CD14-positive monocyte (primary cell): ENCODE data around the gene SRCIN1. TPM values are rescaled to one million over a fixed set of nuclear protein-coding genes. Genes with fewer than 3 reads are reported as not detected.
A peak's percentile ranks its signal among the peaks of the same experiment; 100 is the strongest.

ENCODE experiments used
- DNase-seq, 3 donors: peaks; one replicate each; pipeline ENCODE4 v3.0.0-alpha.2; 2011 to 2022
- H2AFZ ChIP-seq: 2 replicates; pipeline ENCODE4 v1.6.0; 2012; ENCODE audit warnings: mild to moderate bottlenecking, low read depth, low read length, inconsistent platforms; ENCODE audit not compliant: insufficient read depth, poor library complexity, severe bottlenecking
- H3K27ac ChIP-seq, 2 donors: 1 replicate in 1 of 2; 2 replicates in 1 of 2; pipeline ENCODE4 v1.5.1; 2012 to 2013; ENCODE audit warnings: low read length in 2 of 2, control low read depth in 1 of 2, inconsistent platforms in 1 of 2, low read depth in 1 of 2, mild to moderate bottlenecking in 1 of 2
- H3K27me3 ChIP-seq, 2 donors: one replicate each; pipeline versions ENCODE4 v1.6.0 to v1.6.1; 2011 to 2013; ENCODE audit warnings: low read length in 2 of 2; ENCODE audit not compliant: control insufficient read depth in 2 of 2, insufficient read depth in 2 of 2
- H3K36me3 ChIP-seq, 2 donors: replicated peaks in 1 of 2; 1 replicate in 1 of 2; 2 replicates in 1 of 2; pipeline versions ENCODE4 v1.5.1 to v1.6.1; 2012 to 2013; ENCODE audit warnings: low read length in 2 of 2, control low read depth in 1 of 2, inconsistent platforms in 1 of 2, mild to moderate bottlenecking in 1 of 2; ENCODE audit not compliant: insufficient read depth in 2 of 2, control insufficient read depth in 1 of 2
- H3K4me1 ChIP-seq, 2 donors: 1 replicate in 1 of 2; 2 replicates in 1 of 2; pipeline versions ENCODE4 v1.5.1 to v1.6.1; 2012 to 2013; ENCODE audit warnings: low read length in 2 of 2, control low read depth in 1 of 2, inconsistent platforms in 1 of 2, mild to moderate bottlenecking in 1 of 2, moderate library complexity in 1 of 2; ENCODE audit not compliant: insufficient read depth in 2 of 2, control insufficient read depth in 1 of 2
- H3K4me2 ChIP-seq: replicated peaks from 2 replicates; pipeline ENCODE3; 2012; ENCODE audit warnings: low read length, moderate library complexity, mild to moderate bottlenecking; ENCODE audit not compliant: poor library complexity, severe bottlenecking; ENCODE audit errors: extremely low read depth
- H3K4me3 ChIP-seq, 3 experiments: fragments of 200-600 bp in 1 of 3; sonication (generic) in 1 of 3; replicated peaks in 1 of 3; 1 replicate in 2 of 3; 2 replicates in 1 of 3; pipeline ENCODE4 v1.5.1; 2011 to 2013; ENCODE audit warnings: low read length in 3 of 3, mild to moderate bottlenecking in 3 of 3, control low read depth in 2 of 3, low read depth in 2 of 3, inconsistent platforms in 1 of 3, moderate library complexity in 1 of 3
- H3K79me2 ChIP-seq: 2 replicates; pipeline ENCODE4 v1.6.0; 2012; ENCODE audit warnings: mild to moderate bottlenecking, control low read depth, inconsistent platforms, low read length, moderate library complexity; ENCODE audit not compliant: insufficient read depth
- H3K9ac ChIP-seq: 2 replicates; pipeline ENCODE4 v1.6.0; 2017; ENCODE audit warnings: low read length, mild to moderate bottlenecking; ENCODE audit not compliant: insufficient read depth, poor library complexity, severe bottlenecking
- H3K9me3 ChIP-seq, 2 donors: replicated peaks in 1 of 2; 1 replicate in 1 of 2; 2 replicates in 1 of 2; pipeline versions ENCODE4 v1.5.1 to v1.6.1; 2012 to 2013; ENCODE audit warnings: low read length in 2 of 2, control low read depth in 1 of 2; ENCODE audit not compliant: control insufficient read depth in 1 of 2, insufficient read depth in 1 of 2
- H4K20me1 ChIP-seq: 2 replicates; pipeline ENCODE4 v1.6.0; 2012; ENCODE audit warnings: mild to moderate bottlenecking, low read length, control low read depth, moderate library complexity; ENCODE audit not compliant: insufficient read depth
- H3K27ac Mint-ChIP-seq, 7 donors: one replicate each; pipeline ENCODE4 v1.8.0; 2020; ENCODE audit warnings: mild to moderate bottlenecking in 7 of 7, mixed read lengths in 7 of 7, moderate library complexity in 6 of 7, inconsistent platforms in 2 of 7
- H3K27me3 Mint-ChIP-seq, 3 donors: one replicate each; pipeline ENCODE4 v1.8.0; 2021 to 2022; ENCODE audit warnings: low read depth in 3 of 3, mild to moderate bottlenecking in 3 of 3, mixed read lengths in 3 of 3, moderate library complexity in 3 of 3, inconsistent platforms in 1 of 3
- H3K36me3 Mint-ChIP-seq, 2 donors: one replicate each; pipeline ENCODE4 v1.8.0; 2020; ENCODE audit warnings: mixed read lengths in 2 of 2, inconsistent platforms in 1 of 2, mild to moderate bottlenecking in 1 of 2
- H3K4me1 Mint-ChIP-seq: one replicate; pipeline ENCODE4 v1.8.0; 2020; ENCODE audit warnings: mild to moderate bottlenecking, mixed read lengths
- H3K4me3 Mint-ChIP-seq, 2 donors: one replicate each; pipeline ENCODE4 v1.8.0; 2020; ENCODE audit warnings: mild to moderate bottlenecking in 2 of 2, mixed read lengths in 2 of 2, moderate library complexity in 1 of 2
- H3K9me3 Mint-ChIP-seq, 7 donors: one replicate each; pipeline ENCODE4 v1.8.0; 2020 to 2022; ENCODE audit warnings: mixed read lengths in 7 of 7, mild to moderate bottlenecking in 6 of 7, moderate library complexity in 6 of 7, inconsistent platforms in 2 of 7
- WGBS: methylation state at CpG from one replicate; pipeline ENCODE4 v1.1.5; 2013; ENCODE audit warnings: missing lambda C conversion rate; ENCODE audit not compliant: insufficient coverage; 5-methylcytosine and 5-hydroxymethylcytosine counted together
- intact Hi-C, 2 donors: fragments of 100-400 bp; cut with micrococcal nuclease; formaldehyde crosslinking; loops; one replicate each; pipeline versions ENCODE4 v1.15.0 to v1.15.1; 2023
- polyA plus RNA-seq, 3 donors: library from polyadenylated mRNA; depleted of rRNA in 1 of 3; unstranded in 2 of 3; stranded (reverse) in 1 of 3; fragments of 300-500 nt in 2 of 3; fragments of >200 nt in 1 of 3; fragmentation: Illumina TruSeq in 2 of 3; gene quantifications; 1 replicate in 2 of 3; 2 replicates in 1 of 3; pipeline ENCODE4 v1.2.3, GENCODE V29; 2012 to 2021
- TF ChIP-seq, protein P1 (sequence below): fragments of 200-600 bp; IDR thresholded peaks from one replicate; pipeline ENCODE4 v1.8.0; 2022; ENCODE audit warnings: antibody characterized with exemption, mild to moderate bottlenecking

SRCIN1 gene
- polyA plus RNA-seq, 3 donors: 0.01 TPM; not detected in 2

DNA sequence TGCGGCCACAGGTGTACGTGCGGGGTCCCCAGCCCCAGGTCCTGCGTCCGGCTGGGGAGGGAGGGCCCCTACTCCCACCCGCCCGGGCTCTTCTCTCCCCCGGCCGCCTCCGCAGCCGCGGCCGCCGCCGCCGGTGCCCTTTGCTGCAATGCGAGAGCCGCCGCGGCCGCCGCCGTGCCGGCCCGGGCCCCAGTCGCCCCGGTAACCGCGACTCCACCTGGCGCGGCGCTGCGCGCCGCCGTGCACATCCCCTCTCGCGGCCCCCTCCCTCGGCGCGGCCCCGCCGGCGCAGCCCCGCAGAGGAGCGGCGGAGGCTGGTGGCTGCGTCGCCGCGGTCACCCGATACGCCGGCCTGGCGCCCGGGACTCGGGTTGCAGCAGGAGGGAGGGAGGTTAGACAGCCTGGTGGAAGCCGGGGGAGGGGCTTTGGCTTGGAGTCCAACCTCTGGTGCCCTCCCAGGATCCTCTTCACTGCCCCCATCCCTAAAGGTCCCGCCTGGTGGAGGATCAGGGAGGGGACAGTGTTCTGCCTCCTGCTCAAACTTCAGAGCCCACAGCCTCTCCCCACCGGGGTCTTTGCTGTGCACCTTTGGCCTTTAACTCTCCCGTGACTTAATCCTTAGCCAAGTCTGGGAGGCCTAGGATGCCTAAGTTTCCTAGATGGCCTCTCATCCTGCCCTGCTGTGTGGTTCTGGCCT, 32.9 kb downstream of the SRCIN1 start:
- Histone ChIP-seq H3K4me3 (no peak overlapping the region), H3K27me3 (peaks cover 63 to 93% of the 10 kb centered on the region in 2 donors), H4K20me1 (no peaks in the 10 kb centered on the region), H3K27ac (no peak overlapping the region), H3K9ac (no peak overlapping the region), H3K4me2 (no peak overlapping the region), H3K9me3 (peaks cover 0 to 31% of the 10 kb centered on the region in 2 donors), H3K4me1 (no peaks in the 10 kb centered on the region), H2AFZ (no peak overlapping the region), H3K79me2 (no peaks in the 10 kb centered on the region), H3K36me3 (no peaks in the 10 kb centered on the region)
- under 1% methylated on average over 33 of the region's 61 CpGs for WGBS
- Mint-ChIP-seq H3K4me1 (peaks cover 5% of the 10 kb centered on the region), H3K36me3 (peaks cover 0 to 7% of the 10 kb centered on the region in 2 donors), H3K4me3 (peak overlapping the region in 1 of 2 donors; percentile 80), H3K27me3 (peaks cover 88 to 98% (median 94%) of the 10 kb centered on the region in 3 donors), H3K9me3 (peaks cover 0 to 17% (median 8%) of the 10 kb centered on the region in 7 donors), H3K27ac (no peak overlapping the region)
- intact Hi-C loops: no loop called here
- DNase-seq: no peak
- TF ChIP-seq, protein P1, sequence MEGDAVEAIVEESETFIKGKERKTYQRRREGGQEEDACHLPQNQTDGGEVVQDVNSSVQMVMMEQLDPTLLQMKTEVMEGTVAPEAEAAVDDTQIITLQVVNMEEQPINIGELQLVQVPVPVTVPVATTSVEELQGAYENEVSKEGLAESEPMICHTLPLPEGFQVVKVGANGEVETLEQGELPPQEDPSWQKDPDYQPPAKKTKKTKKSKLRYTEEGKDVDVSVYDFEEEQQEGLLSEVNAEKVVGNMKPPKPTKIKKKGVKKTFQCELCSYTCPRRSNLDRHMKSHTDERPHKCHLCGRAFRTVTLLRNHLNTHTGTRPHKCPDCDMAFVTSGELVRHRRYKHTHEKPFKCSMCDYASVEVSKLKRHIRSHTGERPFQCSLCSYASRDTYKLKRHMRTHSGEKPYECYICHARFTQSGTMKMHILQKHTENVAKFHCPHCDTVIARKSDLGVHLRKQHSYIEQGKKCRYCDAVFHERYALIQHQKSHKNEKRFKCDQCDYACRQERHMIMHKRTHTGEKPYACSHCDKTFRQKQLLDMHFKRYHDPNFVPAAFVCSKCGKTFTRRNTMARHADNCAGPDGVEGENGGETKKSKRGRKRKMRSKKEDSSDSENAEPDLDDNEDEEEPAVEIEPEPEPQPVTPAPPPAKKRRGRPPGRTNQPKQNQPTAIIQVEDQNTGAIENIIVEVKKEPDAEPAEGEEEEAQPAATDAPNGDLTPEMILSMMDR: no peak

DNA sequence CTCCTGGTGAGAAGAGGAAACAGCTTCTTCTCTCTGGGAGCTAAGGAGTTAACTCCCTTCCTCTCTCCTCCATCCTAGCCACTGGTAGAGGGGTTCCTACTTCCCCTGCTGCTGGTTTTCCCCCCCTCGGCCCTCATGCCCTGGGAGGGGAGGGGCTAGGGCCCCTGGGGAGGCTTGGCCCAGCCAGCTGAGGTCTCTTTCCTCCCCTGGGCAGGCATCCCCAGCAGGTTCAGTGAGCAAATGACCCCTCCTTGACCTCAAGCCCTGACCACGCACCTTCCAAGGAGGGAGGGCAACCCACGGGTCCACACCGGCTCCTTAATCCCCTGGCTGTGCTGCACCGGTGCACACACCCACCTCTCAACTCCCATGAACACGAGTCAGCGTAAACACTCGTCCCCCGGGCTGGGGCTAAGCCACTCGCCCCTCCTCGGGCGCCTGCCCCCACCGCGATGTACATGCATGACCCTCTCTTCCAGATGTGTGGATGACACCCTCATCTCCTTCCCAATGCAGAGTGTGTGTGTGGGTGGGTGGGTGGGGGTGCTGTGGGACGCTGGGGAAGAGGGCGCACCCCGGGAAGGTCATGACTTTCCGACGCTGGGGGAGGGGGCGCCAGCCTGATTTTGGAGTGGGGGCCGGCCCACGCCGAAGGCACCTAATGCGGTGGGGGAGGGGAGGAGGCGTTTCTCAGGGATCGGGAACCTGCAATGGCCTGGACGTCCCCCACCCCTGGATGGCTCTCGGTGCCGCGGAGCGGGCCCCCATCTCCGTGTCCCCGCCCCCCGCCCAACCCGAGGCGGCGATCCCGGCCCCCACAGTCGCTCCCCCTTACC, 33.7 kb downstream of the SRCIN1 start:
- Mint-ChIP-seq H3K36me3 (peaks cover 0 to 7% of the 10 kb centered on the region in 2 donors), H3K4me3 (peak overlapping the region in 1 of 2 donors; percentile 81), H3K9me3 (peaks cover 0 to 15% (median 8%) of the 10 kb centered on the region in 7 donors), H3K27me3 (peaks cover 81 to 98% (median 93%) of the 10 kb centered on the region in 3 donors), H3K27ac (no peak overlapping the region), H3K4me1 (peaks cover 5% of the 10 kb centered on the region)
- intact Hi-C loops: no loop called here
- no peak for DNase-seq
- no peaks in the 10 kb centered on the region for H3K79me2 ChIP-seq
- H4K20me1 ChIP-seq: no peaks in the 10 kb centered on the region
- H3K9me3 ChIP-seq: peaks cover 0 to 23% of the 10 kb centered on the region in 2 donors
- H3K4me1 ChIP-seq: no peaks in the 10 kb centered on the region
- no peaks in the 10 kb centered on the region for H3K36me3 ChIP-seq
- 0% methylated on average over 11 of the region's 39 CpGs for WGBS
- H3K27ac ChIP-seq: no peak overlapping the region
- TF ChIP-seq, protein P1: no peak
- H3K27me3 ChIP-seq: peaks cover 59 to 93% of the 10 kb centered on the region in 2 donors
- H3K4me3 ChIP-seq: no peak overlapping the region
- H3K9ac ChIP-seq: no peak overlapping the region
- no peak overlapping the region for H3K4me2 ChIP-seq
- H2AFZ ChIP-seq: no peak overlapping the region
